Measurements from ENCODE around the gene C12orf76. TPM values are rescaled to one million over a fixed set of nuclear protein-coding genes. Genes with fewer than 3 reads are reported as not detected.
"Not testable (repeated sequence)": the region's sequence is repeated elsewhere in the genome, so short reads cannot be mapped to it uniquely, and the experiment has no call there.

The C12orf76 gene
- 10 to 100 TPM; 10.6 to 19.8 (median 16.7) TPM for polyA plus RNA-seq (ENCODE audit: low read depth in 6 of 6)

- DNase-seq (peak; percentile 89), ATAC-seq (ENCODE audit: low read depth in 2 of 2) (peak; percentile 97 to 98)
- H3K27ac Mint-ChIP-seq, result peak within 1 kb of the TSS; percentile 97 to 100 (median 100)
- H3K27me3 Mint-ChIP-seq, result no peaks in the 10 kb centered on the region
- H3K36me3 Mint-ChIP-seq, result no peaks in the 10 kb centered on the region
- H3K4me3 Mint-ChIP-seq, result peak within 1 kb of the TSS; percentile 88 to 96 (median 93)
- H3K9me3 Mint-ChIP-seq, result peaks cover 0 to 3% (median 0%) of the 10 kb centered on the region in 7 donors
- H3K4me1 Mint-ChIP-seq, result peaks cover 24 to 56% (median 45%) of the 10 kb centered on the region in 3 donors
Observed at GRCh38 chr12:110048242-110049027, at the start of gene C12orf76. Gene C12orf76 (minus strand): TSS chr12:110048522. CDS start chr12:110048495, 27 bp downstream.

GRCh38 chr12:110093631-110094311 is 45.4 kb upstream of the C12orf76 start:
- peaks cover 0 to 8% (median 3%) of the 10 kb centered on the region in 3 donors for H3K4me1 Mint-ChIP-seq
- ATAC-seq (ENCODE audit: low read depth in 2 of 2), result no peak
- no peaks in the 10 kb centered on the region for H3K36me3 Mint-ChIP-seq
- no peak overlapping the region for H3K4me3 Mint-ChIP-seq
- DNase-seq, result no peak
- peaks cover 10 to 30% (median 13%) of the 10 kb centered on the region in 3 donors for H3K27me3 Mint-ChIP-seq
- H3K27ac Mint-ChIP-seq, result peak overlapping the region in 2 of 6 donors; percentile 38 to 56
- no peaks in the 10 kb centered on the region for H3K9me3 Mint-ChIP-seq

- Mint-ChIP-seq H3K27ac (no peak overlapping the region), H3K4me3 (no peak overlapping the region), H3K4me1 (peaks cover 0 to 17% (median 4%) of the 10 kb centered on the region in 3 donors), H3K27me3 (peaks cover 10 to 39% (median 14%) of the 10 kb centered on the region in 3 donors), H3K9me3 (no peaks in the 10 kb centered on the region), H3K36me3 (no peaks in the 10 kb centered on the region)
- no peak for ATAC-seq (ENCODE audit: low read depth in 2 of 2)
- DNase-seq, result no peak
Observed at GRCh38 chr12:110091136-110091711, 42.9 kb upstream of the C12orf76 start.

GRCh38 chr12:110090266-110091135 is 42.2 kb upstream of the C12orf76 start:
- Mint-ChIP-seq H3K4me3 (no peak overlapping the region), H3K27ac (no peak overlapping the region), H3K36me3 (no peaks in the 10 kb centered on the region), H3K27me3 (peaks cover 17 to 46% (median 21%) of the 10 kb centered on the region in 3 donors), H3K9me3 (peaks cover 0 to 1% (median 0%) of the 10 kb centered on the region in 7 donors), H3K4me1 (peaks cover 0 to 17% (median 4%) of the 10 kb centered on the region in 3 donors)
- ATAC-seq (ENCODE audit: low read depth in 2 of 2) (no peak), DNase-seq (no peak)

GRCh38 chr12:110088936-110089335 is 40.6 kb upstream of the C12orf76 start:
- DNase-seq (no peak), ATAC-seq (ENCODE audit: low read depth in 2 of 2) (no peak)
- H3K4me1 Mint-ChIP-seq, result peaks cover 0 to 17% (median 4%) of the 10 kb centered on the region in 3 donors
- no peaks in the 10 kb centered on the region for H3K36me3 Mint-ChIP-seq
- H3K4me3 Mint-ChIP-seq, result no peak overlapping the region
- H3K27me3 Mint-ChIP-seq, result peaks cover 13 to 41% (median 26%) of the 10 kb centered on the region in 3 donors
- H3K27ac Mint-ChIP-seq, result peak overlapping the region in 1 of 6 donors; percentile 38
- peaks cover 0 to 1% (median 0%) of the 10 kb centered on the region in 7 donors for H3K9me3 Mint-ChIP-seq

- peak overlapping the region in 1 of 6 donors; percentile 38 for H3K27ac Mint-ChIP-seq
- peak in 1 of 2 donors; percentile 37 for ATAC-seq (ENCODE audit: low read depth in 2 of 2)
- H3K27me3 Mint-ChIP-seq, result peaks cover 13 to 40% (median 26%) of the 10 kb centered on the region in 3 donors
- H3K36me3 Mint-ChIP-seq, H3K9me3 Mint-ChIP-seq, DNase-seq, H3K4me3 Mint-ChIP-seq: not testable (repeated sequence)
- H3K4me1 Mint-ChIP-seq, result peaks cover 0 to 17% (median 4%) of the 10 kb centered on the region in 3 donors
Observed at GRCh38 chr12:110088216-110088615, 39.9 kb upstream of the C12orf76 start.

GRCh38 chr12:110084314-110085015 is 36.1 kb upstream of the C12orf76 start:
- Mint-ChIP-seq H3K27ac (peak overlapping the region in 1 of 6 donors; percentile 91), H3K9me3 (peaks cover 0 to 4% (median 0%) of the 10 kb centered on the region in 7 donors), H3K4me1 (peaks cover 13 to 28% (median 13%) of the 10 kb centered on the region in 3 donors), H3K27me3 (peaks cover 6 to 24% (median 18%) of the 10 kb centered on the region in 3 donors), H3K4me3 (no peak overlapping the region), H3K36me3 (peaks cover 0 to 7% of the 10 kb centered on the region in 2 donors)
- ATAC-seq (ENCODE audit: low read depth in 2 of 2) (no peak), DNase-seq (no peak)

- Mint-ChIP-seq H3K4me1 (peaks cover 18 to 25% (median 19%) of the 10 kb centered on the region in 3 donors), H3K27ac (peak overlapping the region; percentile 1 to 99 (median 94)), H3K36me3 (peaks cover 0 to 7% of the 10 kb centered on the region in 2 donors), H3K27me3 (peaks cover 0 to 5% (median 2%) of the 10 kb centered on the region in 3 donors), H3K9me3 (peaks cover 0 to 4% (median 0%) of the 10 kb centered on the region in 7 donors), H3K4me3 (peak overlapping the region in 7 of 8 donors; percentile 26 to 94 (median 59))
- DNase-seq (no peak), ATAC-seq (ENCODE audit: low read depth in 2 of 2) (no peak)
Observed at GRCh38 chr12:110080410-110080809, 32.1 kb upstream of the C12orf76 start.

GRCh38 chr12:110079477-110080400 is 31.4 kb upstream of the C12orf76 start:
- H3K27ac Mint-ChIP-seq, result peak overlapping the region; percentile 91 to 99 (median 98)
- peaks cover 0 to 7% of the 10 kb centered on the region in 2 donors for H3K36me3 Mint-ChIP-seq
- DNase-seq, result peak; percentile 72
- peak overlapping the region; percentile 70 to 97 (median 91) for H3K4me3 Mint-ChIP-seq
- peaks cover 0 to 5% (median 0%) of the 10 kb centered on the region in 3 donors for H3K27me3 Mint-ChIP-seq
- peaks cover 0 to 4% (median 0%) of the 10 kb centered on the region in 7 donors for H3K9me3 Mint-ChIP-seq
- H3K4me1 Mint-ChIP-seq, result peaks cover 18 to 25% (median 19%) of the 10 kb centered on the region in 3 donors
- peak; percentile 89 to 91 for ATAC-seq (ENCODE audit: low read depth in 2 of 2)

GRCh38 chr12:110077800-110078199 is 29.5 kb upstream of the C12orf76 start:
- Mint-ChIP-seq H3K27ac (peak overlapping the region in 1 of 6 donors; percentile 82), H3K36me3 (peaks cover 0 to 7% of the 10 kb centered on the region in 2 donors), H3K4me3 (no peak overlapping the region), H3K4me1 (peaks cover 26 to 39% (median 28%) of the 10 kb centered on the region in 3 donors), H3K27me3 (no peaks in the 10 kb centered on the region), H3K9me3 (peaks cover 0 to 4% (median 0%) of the 10 kb centered on the region in 7 donors)
- ATAC-seq (ENCODE audit: low read depth in 2 of 2) (no peak), DNase-seq (no peak)

GRCh38 chr12:110075880-110076279 is 27.6 kb upstream of the C12orf76 start:
- DNase-seq (no peak), ATAC-seq (ENCODE audit: low read depth in 2 of 2) (no peak)
- no peak overlapping the region for H3K4me3 Mint-ChIP-seq
- no peaks in the 10 kb centered on the region for H3K27me3 Mint-ChIP-seq
- H3K27ac Mint-ChIP-seq, result no peak overlapping the region
- peaks cover 0 to 7% of the 10 kb centered on the region in 2 donors for H3K36me3 Mint-ChIP-seq
- H3K4me1 Mint-ChIP-seq, result peaks cover 26 to 46% (median 29%) of the 10 kb centered on the region in 3 donors
- peaks cover 0 to 4% (median 1%) of the 10 kb centered on the region in 7 donors for H3K9me3 Mint-ChIP-seq

Measured in naive B cell (primary cell).